ENCODE results near the gene UGT1A10.

The UGT1A10 gene

DNA sequence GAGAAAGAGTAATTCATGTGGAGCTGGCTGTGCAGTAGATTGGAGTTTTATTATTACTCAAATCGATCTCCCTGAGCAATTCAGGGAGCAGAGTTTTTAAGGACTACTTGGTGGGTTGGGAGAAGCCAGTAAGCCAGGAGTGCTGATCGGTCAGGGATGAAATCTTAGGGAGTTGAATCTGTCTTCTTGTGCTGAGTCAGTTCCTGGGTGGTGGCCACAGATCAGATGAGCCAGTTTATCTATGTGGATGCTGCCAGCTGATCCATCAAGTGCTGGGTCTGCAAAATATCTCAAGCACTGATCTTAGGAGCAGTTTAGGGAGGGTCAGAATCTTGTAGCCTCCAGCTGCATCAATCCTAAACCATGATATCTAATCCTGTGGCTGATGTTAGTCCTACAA lies 35.9 kb upstream of the UGT1A10 start:
- no peak overlapping the region for H3K4me3 ChIP-seq (ENCODE audit: severe bottlenecking)
- DNase-seq (ENCODE audit: low spot score) (no peak), ATAC-seq (ENCODE audit: low read depth) (no peak)
- H3K4me1 ChIP-seq (ENCODE audit: insufficient read depth, poor library complexity, severe bottlenecking): no peaks in the 10 kb centered on the region
- no peak overlapping the region for H3K27ac ChIP-seq (ENCODE audit: poor library complexity, severe bottlenecking)
- H3K36me3 ChIP-seq (ENCODE audit: low read depth): no peaks in the 10 kb centered on the region
- H3K27me3 ChIP-seq (ENCODE audit: insufficient read depth, poor library complexity, severe bottlenecking): no peaks in the 10 kb centered on the region
- no peaks in the 10 kb centered on the region for H3K9me3 ChIP-seq (ENCODE audit: severe bottlenecking)
- no peak for TF ChIP-seq CTCF (IDR thresholded peaks at IDR 0.05; ENCODE audit: poor library complexity, severe bottlenecking)

- no peak for TF ChIP-seq CTCF (IDR thresholded peaks at IDR 0.05; ENCODE audit: poor library complexity, severe bottlenecking)
- no peaks in the 10 kb centered on the region for H3K36me3 ChIP-seq (ENCODE audit: low read depth)
- H3K27ac ChIP-seq (ENCODE audit: poor library complexity, severe bottlenecking): no peak overlapping the region
- H3K4me3 ChIP-seq (ENCODE audit: severe bottlenecking): no peak overlapping the region
- no peaks in the 10 kb centered on the region for H3K4me1 ChIP-seq (ENCODE audit: insufficient read depth, poor library complexity, severe bottlenecking)
- H3K27me3 ChIP-seq (ENCODE audit: insufficient read depth, poor library complexity, severe bottlenecking): no peaks in the 10 kb centered on the region
- DNase-seq (ENCODE audit: low spot score) (no peak), ATAC-seq (ENCODE audit: low read depth) (no peak)
- H3K9me3 ChIP-seq (ENCODE audit: severe bottlenecking): no peaks in the 10 kb centered on the region
Measured at GRCh38 chr2:233602076-233602475, 34.2 kb upstream of the UGT1A10 start.

GRCh38 chr2:233603520-233603919 lies 32.7 kb upstream of the UGT1A10 start:
- H3K9me3 ChIP-seq (ENCODE audit: severe bottlenecking): no peaks in the 10 kb centered on the region
- no peak for DNase-seq (ENCODE audit: low spot score)
- no peak overlapping the region for H3K4me3 ChIP-seq (ENCODE audit: severe bottlenecking)
- no peak overlapping the region for H3K27ac ChIP-seq (ENCODE audit: poor library complexity, severe bottlenecking)
- H3K4me1 ChIP-seq (ENCODE audit: insufficient read depth, poor library complexity, severe bottlenecking): no peaks in the 10 kb centered on the region
- H3K27me3 ChIP-seq (ENCODE audit: insufficient read depth, poor library complexity, severe bottlenecking): no peaks in the 10 kb centered on the region
- no peak for TF ChIP-seq CTCF (IDR thresholded peaks at IDR 0.05; ENCODE audit: poor library complexity, severe bottlenecking)
- ATAC-seq (ENCODE audit: low read depth): no peak
- no peaks in the 10 kb centered on the region for H3K36me3 ChIP-seq (ENCODE audit: low read depth)

GRCh38 chr2:233604826-233605225 lies 31.4 kb upstream of the UGT1A10 start:
- H3K4me1 ChIP-seq (ENCODE audit: insufficient read depth, poor library complexity, severe bottlenecking): no peaks in the 10 kb centered on the region
- TF ChIP-seq CTCF (IDR thresholded peaks at IDR 0.05; ENCODE audit: poor library complexity, severe bottlenecking): no peak
- ATAC-seq (ENCODE audit: low read depth): no peak
- DNase-seq (ENCODE audit: low spot score): no peak
- no peak overlapping the region for H3K27ac ChIP-seq (ENCODE audit: poor library complexity, severe bottlenecking)
- H3K9me3 ChIP-seq (ENCODE audit: severe bottlenecking): no peaks in the 10 kb centered on the region
- no peaks in the 10 kb centered on the region for H3K36me3 ChIP-seq (ENCODE audit: low read depth)
- no peak overlapping the region for H3K4me3 ChIP-seq (ENCODE audit: severe bottlenecking)
- no peaks in the 10 kb centered on the region for H3K27me3 ChIP-seq (ENCODE audit: insufficient read depth, poor library complexity, severe bottlenecking)

- Histone ChIP-seq H3K4me3 (ENCODE audit: severe bottlenecking) (no peak overlapping the region), H3K9me3 (ENCODE audit: severe bottlenecking) (no peaks in the 10 kb centered on the region), H3K36me3 (ENCODE audit: low read depth) (no peaks in the 10 kb centered on the region), H3K27me3 (ENCODE audit: insufficient read depth, poor library complexity, severe bottlenecking) (no peaks in the 10 kb centered on the region), H3K27ac (ENCODE audit: poor library complexity, severe bottlenecking) (no peak overlapping the region), H3K4me1 (ENCODE audit: insufficient read depth, poor library complexity, severe bottlenecking) (no peaks in the 10 kb centered on the region)
- no peak for DNase-seq (ENCODE audit: low spot score)
- no peak for TF ChIP-seq CTCF (IDR thresholded peaks at IDR 0.05; ENCODE audit: poor library complexity, severe bottlenecking)
- no peak for ATAC-seq (ENCODE audit: low read depth)
Measured at GRCh38 chr2:233605680-233606079, 30.6 kb upstream of the UGT1A10 start.
